Measurements from ENCODE around the gene DCTD.

- no peak for TF ChIP-seq ZC3H4 (CRISPR knock-in tag; IDR thresholded peaks at IDR 0.05; ENCODE audit: borderline replicate concordance)
- TF ChIP-seq CTCF (CRISPR knock-in tag; IDR thresholded peaks at IDR 0.05) = no peak
- no peak for TF ChIP-seq FOXK1 (CRISPR knock-in tag; IDR thresholded peaks at IDR 0.05; ENCODE audit: borderline replicate concordance, low read depth)
Measured at GRCh38 chr4:182906786-182907185, 10.4 kb downstream of the DCTD start.

Data from HepG2 (cell line).